Stimulated activated CD4-positive, alpha-beta T cell treated with anti-CD3 and anti-CD28 coated beads, TNF-alpha, amount 100 ng/mL, for 48 hours (primary cell): Measurements from ENCODE around the gene BDKRB1.

ENCODE experiments used
- DNase-seq, 3 donors: peaks; one replicate each; pipeline ENCODE4 v3.0.0-alpha.2; 2020; ENCODE audit warnings: low read depth in 3 of 3

The BDKRB1 gene

GRCh38 chr14:96261772-96262655 lies 6.0 kb downstream of the BDKRB1 start:
- no peak for DNase-seq

DNA sequence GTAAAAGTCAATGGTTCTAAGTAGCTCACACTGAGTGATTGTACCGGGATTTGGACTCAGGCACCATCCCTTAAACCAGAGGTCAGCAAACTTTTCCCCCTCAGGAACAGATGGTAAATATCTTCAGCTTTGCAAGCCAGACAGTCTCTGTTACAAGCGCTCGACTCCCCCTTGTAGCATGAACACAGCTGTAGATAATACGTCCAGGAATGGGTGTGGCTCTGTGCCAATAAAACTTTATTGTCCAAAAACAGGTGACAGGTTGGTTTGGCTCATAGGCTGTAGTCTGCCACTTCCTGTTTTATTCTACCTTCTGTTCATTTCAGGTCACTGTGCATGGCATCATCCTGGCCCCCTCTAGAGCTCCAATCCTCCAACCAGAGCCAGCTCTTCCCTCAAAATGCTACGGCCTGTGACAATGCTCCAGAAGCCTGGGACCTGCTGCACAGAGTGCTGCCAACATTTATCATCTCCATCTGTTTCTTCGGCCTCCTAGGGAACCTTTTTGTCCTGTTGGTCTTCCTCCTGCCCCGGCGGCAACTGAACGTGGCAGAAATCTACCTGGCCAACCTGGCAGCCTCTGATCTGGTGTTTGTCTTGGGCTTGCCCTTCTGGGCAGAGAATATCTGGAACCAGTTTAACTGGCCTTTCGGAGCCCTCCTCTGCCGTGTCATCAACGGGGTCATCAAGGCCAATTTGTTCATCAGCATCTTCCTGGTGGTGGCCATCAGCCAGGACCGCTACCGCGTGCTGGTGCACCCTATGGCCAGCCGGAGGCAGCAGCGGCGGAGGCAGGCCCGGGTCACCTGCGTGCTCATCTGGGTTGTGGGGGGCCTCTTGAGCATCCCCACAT lies 7.6 kb downstream of the BDKRB1 start:
- no peak for DNase-seq

GRCh38 chr14:96264200-96264553 lies 8.2 kb downstream of the BDKRB1 start:
- no peak for DNase-seq

- DNase-seq = no peak
Observed at GRCh38 chr14:96264853-96265252, 8.8 kb downstream of the BDKRB1 start.

- no peak for DNase-seq
Observed at GRCh38 chr14:96265383-96266095, 9.5 kb downstream of the BDKRB1 start.

GRCh38 chr14:96267336-96267735 lies 11.3 kb downstream of the BDKRB1 start:
- DNase-seq = no peak

DNA sequence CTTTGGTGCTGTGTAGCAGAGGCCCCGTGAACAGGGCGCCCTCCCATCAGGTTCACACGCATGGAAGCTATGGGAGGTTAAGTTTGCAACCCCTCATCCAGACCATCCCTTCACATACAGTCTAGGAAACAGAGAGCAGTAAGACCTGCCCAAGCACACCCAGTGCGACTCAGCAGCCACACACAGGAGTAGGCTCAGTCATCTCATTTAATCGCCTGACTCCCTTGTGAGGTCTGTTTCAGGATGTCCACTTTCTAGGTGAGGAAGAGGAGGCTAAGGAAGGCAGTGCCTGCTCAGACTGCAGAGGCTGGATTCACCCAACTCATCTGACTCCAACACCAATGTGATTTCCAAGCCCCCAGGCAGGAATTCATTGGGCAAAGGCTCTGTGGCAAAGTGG lies 11.9 kb downstream of the BDKRB1 start:
- no peak for DNase-seq

DNA sequence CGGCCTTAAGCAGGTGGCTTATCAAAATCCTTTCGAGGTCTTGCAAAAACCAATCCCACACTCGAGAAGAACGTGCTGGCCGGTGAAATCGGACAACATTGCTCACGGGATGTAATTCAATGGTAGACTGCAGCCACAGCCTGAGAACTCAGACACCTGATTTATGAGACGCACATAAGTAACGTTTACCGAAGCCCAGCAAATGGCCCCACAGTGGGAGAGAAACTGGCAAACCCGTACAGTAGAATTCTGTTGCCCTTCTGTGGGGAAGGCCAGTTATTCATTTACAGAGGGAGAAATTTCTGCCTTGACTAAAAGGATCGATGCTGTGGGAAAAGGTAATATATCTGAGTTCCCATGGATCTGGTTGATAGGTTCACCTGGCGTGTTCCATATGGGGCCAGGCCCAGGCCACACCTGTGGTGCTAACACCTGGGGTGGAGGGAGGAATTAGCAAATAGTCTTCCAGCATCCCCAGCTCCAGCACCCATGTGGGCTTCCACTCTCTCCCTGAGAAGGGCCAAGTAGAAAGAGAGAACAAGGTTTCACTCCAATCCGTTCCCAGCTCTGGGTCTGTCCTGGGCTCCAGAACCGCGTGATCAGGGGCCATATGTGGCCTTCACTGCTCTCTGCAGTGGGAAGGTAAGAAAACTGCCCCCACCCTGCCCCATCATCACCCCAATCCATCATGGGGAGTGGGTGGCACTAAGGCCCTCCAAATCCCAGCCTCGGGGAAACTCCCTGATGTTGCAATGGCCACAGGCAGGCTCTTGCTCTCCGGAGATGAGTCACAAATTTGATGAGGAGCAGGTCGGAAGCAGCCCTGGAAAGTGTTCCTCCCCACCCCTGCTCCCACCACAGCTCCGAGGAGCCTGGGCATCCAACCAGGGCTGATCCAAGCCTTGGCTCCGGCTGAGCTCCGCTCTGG lies 12.7 kb downstream of the BDKRB1 start:
- DNase-seq = no peak

- DNase-seq = no peak
Observed at GRCh38 chr14:96269359-96269710, 13.3 kb downstream of the BDKRB1 start.

DNA sequence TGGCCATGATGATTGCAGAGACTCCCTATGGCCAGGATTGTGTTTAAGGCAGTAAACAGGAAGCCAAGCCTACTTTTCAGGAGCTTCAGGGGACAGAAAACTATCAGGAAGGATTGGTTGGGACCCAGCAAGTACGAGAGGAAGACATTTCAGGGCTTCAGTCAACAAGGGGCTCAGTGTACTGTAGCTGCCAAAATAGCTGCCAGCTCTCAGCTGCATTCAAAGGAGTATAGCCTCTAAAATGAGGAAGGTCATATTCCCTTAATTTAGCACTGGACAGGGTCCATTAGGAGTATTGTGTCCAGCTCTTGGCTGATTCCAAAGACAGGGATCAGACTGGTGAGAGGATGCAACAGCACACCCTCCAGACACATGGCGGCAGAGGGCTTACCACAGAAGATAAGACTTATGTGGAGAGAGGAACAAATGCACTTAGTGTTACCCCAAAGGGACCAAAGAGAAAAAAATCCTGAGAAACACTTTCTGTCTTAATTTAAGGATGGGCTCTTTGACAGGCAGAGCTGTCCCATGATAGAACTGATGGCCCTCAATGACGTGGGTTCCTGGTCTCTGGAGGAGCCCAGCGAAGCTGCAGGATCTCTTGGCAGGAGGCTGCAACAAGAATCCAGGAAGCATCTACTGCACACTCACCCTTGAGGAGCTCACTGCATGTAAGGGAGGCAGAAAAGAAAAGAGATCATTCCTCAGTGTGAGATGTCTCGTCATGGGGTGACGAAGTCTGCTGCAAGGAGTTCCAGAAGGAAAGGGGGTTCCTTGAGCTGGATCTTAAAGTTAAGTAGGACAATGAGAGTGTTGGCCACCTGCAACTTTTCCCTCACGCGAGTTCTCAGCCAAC lies 14.8 kb downstream of the BDKRB1 start:
- DNase-seq = no peak

DNA sequence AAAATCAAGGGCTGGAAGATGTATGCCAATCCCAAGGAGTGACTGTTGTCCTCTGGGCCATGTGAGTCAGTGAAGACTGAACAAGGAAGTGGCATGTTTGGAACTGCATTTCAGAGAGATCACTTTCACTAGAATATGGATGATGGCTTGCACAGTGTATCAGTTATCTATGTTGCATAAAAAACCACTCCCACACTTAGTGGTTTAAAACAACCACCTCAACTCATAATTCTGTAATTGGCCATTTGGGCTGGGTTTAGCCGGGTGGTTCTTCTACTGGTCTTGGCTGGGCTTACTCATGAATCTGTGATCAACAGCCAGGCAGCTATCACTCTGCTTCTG lies 15.4 kb downstream of the BDKRB1 start:
- no peak for DNase-seq

GRCh38 chr14:96272777-96273473 lies 16.9 kb downstream of the BDKRB1 start:
- no peak for DNase-seq

DNA sequence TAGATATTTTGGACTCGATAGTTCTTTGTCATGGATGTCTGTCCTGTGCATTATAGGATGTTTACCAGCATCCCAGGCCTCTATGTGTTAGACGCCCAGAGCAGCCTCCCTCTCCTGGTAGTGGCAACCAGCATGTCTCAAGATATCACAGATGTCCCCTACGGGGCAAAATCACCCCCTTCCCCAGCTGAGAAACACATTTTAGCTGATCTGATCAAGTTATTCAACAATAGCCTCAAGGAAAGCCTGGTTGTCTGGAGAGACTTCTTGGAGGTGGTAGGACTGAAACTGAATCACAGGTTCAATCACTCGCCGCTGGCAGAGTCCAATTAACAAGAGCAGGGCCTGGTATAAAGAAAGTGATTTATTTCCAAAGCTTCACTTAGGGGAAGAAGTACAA lies 17.6 kb downstream of the BDKRB1 start:
- DNase-seq = no peak

GRCh38 chr14:96274122-96274521 lies 18.1 kb downstream of the BDKRB1 start:
- no peak for DNase-seq

DNA sequence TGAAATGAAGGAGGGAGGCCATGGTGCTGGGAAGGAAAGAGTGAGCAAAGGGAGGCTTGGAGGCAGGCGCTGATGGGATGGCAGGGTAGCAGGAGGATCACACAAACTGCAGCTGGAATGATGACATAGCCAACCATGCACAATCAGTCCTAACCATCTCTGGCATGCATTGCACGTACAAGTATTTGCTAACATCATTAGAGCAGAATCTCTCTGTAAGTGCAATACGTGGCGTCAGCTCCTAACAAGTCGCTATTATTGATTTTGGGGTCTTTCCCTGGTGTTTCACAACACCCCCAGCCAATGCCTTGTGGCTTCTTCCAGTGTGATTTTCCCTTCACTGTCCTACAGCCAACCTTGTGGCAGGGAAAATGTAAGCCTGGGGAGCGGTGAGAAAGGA lies 18.5 kb downstream of the BDKRB1 start:
- DNase-seq = no peak

GRCh38 chr14:96275177-96276112 lies 19.4 kb downstream of the BDKRB1 start:
- DNase-seq = peak; percentile 30 to 61 (median 47)

DNA sequence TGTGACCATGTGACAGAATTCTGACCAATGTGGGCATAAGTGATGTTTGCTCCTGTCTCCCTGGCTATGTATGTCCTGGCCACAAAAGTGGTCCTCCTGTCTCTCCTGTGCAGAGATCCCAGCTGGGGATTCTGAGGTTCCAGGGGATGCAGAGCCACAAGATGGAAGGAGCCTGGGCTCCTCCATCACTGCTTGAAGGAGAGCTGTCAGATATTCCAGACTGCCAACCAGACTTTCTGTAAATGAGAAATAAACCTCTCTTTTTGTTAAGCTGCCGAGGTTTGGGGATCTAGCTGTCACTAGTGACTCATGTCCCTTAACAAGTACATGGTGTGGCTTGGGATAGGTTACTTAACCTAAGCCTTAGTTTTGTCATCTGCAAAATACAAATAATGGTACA lies 21.9 kb downstream of the BDKRB1 start:
- DNase-seq = no peak

DNA sequence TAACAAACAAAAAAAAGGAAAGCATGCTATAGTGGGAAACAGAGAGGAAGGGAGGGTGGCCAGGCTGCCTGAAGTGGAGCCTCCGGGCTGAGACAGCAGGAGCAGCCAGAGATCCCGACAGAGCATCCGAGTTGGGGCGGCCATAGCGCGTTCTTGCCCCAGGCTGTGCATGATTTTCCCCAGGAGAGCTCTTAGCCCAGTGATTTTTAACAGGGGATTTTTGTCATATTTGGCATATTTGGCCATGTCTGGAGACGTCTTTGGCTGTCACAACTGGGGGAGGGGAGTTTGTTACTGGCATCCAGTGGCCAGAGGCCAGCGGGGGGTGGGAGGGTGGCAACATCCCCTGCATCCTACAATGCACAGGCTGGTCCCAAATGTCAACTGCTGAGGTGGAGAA lies 23.6 kb downstream of the BDKRB1 start:
- DNase-seq = no peak

GRCh38 chr14:96280104-96280503 lies 24.1 kb downstream of the BDKRB1 start:
- DNase-seq = no peak
